Calu3 (cell line): ENCODE data around the gene USP15. TPM values are rescaled to one million over a fixed set of nuclear protein-coding genes. Genes with fewer than 3 reads are reported as not detected.

ENCODE experiments used
- BruUV-seq: library from RNA; stranded (reverse); fragments of 400-500 nt; replicated peaks from 2 replicates; lab custom pipeline; 2021; lab: Mats Ljungman, UMichigan
- CTCF ChIA-PET: fragments of 300-600 bp; sonication (Branson Sonifier 250); formaldehyde crosslinking; loops from one replicate; lab custom pipeline; 2022; ENCODE audit warnings: antibody characterized with exemption; lab: Charles Lee
- DNase-seq: peaks from one replicate; pipeline ENCODE4 v3.0.0; 2022
- H3K27ac Mint-ChIP-seq: one replicate; pipeline ENCODE4 v1.8.0; 2022; ENCODE audit warnings: mixed read lengths; ENCODE audit not compliant: unreplicated experiment
- H3K27me3 Mint-ChIP-seq: one replicate; pipeline ENCODE4 v1.8.0; 2022; ENCODE audit warnings: mixed read lengths; ENCODE audit not compliant: unreplicated experiment
- H3K36me3 Mint-ChIP-seq: one replicate; pipeline ENCODE4 v1.8.0; 2022; ENCODE audit warnings: mild to moderate bottlenecking, moderate library complexity, mixed read lengths; ENCODE audit not compliant: insufficient read depth, unreplicated experiment
- H3K4me1 Mint-ChIP-seq: one replicate; pipeline ENCODE4 v1.8.0; 2022; ENCODE audit warnings: mild to moderate bottlenecking, low read depth, mixed read lengths; ENCODE audit not compliant: unreplicated experiment
- H3K4me3 Mint-ChIP-seq: one replicate; pipeline ENCODE4 v1.8.0; 2022; ENCODE audit warnings: mild to moderate bottlenecking, low read depth, moderate library complexity, mixed read lengths; ENCODE audit not compliant: unreplicated experiment
- H3K9me3 Mint-ChIP-seq: one replicate; pipeline ENCODE4 v1.8.0; 2022; ENCODE audit warnings: low read depth, mixed read lengths; ENCODE audit not compliant: unreplicated experiment
- CTCF ChIP-seq: fragments of 200-600 bp; IDR thresholded peaks from one replicate; pipeline ENCODE4 v1.8.0; 2022; ENCODE audit warnings: antibody characterized with exemption; ENCODE audit not compliant: unreplicated experiment
- intact Hi-C: fragments of 100-400 bp; cut with micrococcal nuclease; formaldehyde crosslinking; loops from one replicate; pipeline ENCODE4 v1.10.0; 2022; ENCODE audit not compliant: unreplicated experiment
- total RNA-seq: library from RNA; stranded (reverse); gene quantifications from 2 replicates; pipeline ENCODE4 v1.2.3, GENCODE V29; 2022

The USP15 gene
- total RNA-seq, 1 experiment from 2014 or later, result 66.1 TPM

DNA sequence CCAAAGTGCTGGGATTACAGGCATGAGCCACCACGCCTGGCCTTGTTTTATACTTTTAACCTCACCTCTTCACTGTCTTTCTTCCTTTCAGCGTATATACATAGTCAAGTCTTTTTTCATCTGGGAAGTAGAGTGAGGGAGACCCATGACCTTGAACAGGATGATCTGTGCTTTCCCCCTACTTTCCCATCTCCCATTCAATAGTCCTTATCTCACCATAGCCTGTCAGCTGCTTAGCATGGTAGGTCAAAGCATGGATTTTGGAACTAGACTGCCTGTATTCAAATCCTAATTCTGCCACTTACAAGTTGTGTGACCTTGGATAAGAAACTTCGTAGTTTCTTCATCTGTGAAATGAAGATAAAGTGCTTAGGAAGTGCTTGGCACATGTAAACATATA, 110.0 kb downstream of the USP15 start:
- no peak for TF ChIP-seq CTCF
- no TSS peak for BruUV-seq
- no peaks in the 10 kb centered on the region for H3K36me3 Mint-ChIP-seq
- CTCF ChIA-PET, result interaction anchor here (0.6 kb wide), 1 partner anchor 20 kb away, joined by 4 read pairs; no protein-coding TSS in a partner anchor
- H3K4me1 Mint-ChIP-seq, result peaks cover 16% of the 10 kb centered on the region
- intact Hi-C loops, result no loop called here
- no peak overlapping the region for H3K4me3 Mint-ChIP-seq
- no peak for DNase-seq
- no peaks in the 10 kb centered on the region for H3K9me3 Mint-ChIP-seq
- no peak overlapping the region for H3K27ac Mint-ChIP-seq
- H3K27me3 Mint-ChIP-seq, result no peaks in the 10 kb centered on the region

- Mint-ChIP-seq H3K27me3 (no peaks in the 10 kb centered on the region), H3K27ac (no peak overlapping the region), H3K4me1 (peaks cover 16% of the 10 kb centered on the region), H3K4me3 (no peak overlapping the region), H3K9me3 (no peaks in the 10 kb centered on the region), H3K36me3 (no peaks in the 10 kb centered on the region)
- intact Hi-C loops, result no loop called here
- CTCF ChIA-PET, result no interaction called here
- no peak for TF ChIP-seq CTCF
- DNase-seq, result no peak
- no TSS peak for BruUV-seq
Measured at GRCh38 chr12:62371661-62372060, 111.5 kb downstream of the USP15 start.

DNA sequence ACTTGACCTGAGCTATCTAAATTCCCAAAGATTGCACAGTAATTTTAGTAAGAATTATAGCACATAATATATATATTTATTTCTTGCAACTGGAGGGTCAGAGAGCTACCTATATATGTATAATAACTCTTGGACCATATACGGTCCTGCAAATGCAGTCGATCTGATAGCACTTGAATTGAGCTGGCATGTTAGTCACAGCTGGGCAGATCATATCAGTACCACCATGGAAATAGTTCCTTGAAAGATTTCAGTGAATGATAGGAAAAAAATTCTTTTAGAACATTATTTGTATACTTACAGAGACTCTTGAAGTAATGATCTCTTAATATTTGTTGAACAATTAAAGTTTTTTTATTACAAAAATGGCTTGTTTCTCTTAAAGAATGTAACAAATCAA, 111.9 kb downstream of the USP15 start:
- intact Hi-C loops, result no loop called here
- no TSS peak for BruUV-seq
- Mint-ChIP-seq H3K27me3 (no peaks in the 10 kb centered on the region), H3K27ac (no peak overlapping the region), H3K4me1 (peaks cover 16% of the 10 kb centered on the region), H3K36me3 (no peaks in the 10 kb centered on the region), H3K4me3 (no peak overlapping the region), H3K9me3 (no peaks in the 10 kb centered on the region)
- CTCF ChIA-PET, result no interaction called here
- no peak for TF ChIP-seq CTCF
- DNase-seq, result no peak

- Mint-ChIP-seq H3K9me3 (no peaks in the 10 kb centered on the region), H3K36me3 (no peaks in the 10 kb centered on the region), H3K27me3 (no peaks in the 10 kb centered on the region), H3K27ac (no peak overlapping the region), H3K4me1 (peaks cover 9% of the 10 kb centered on the region), H3K4me3 (no peak overlapping the region)
- CTCF ChIA-PET, result no interaction called here
- DNase-seq, result no peak
- BruUV-seq, result no TSS peak
- intact Hi-C loops, result no loop called here
- no peak for TF ChIP-seq CTCF
Measured at GRCh38 chr12:62372825-62373224, 112.6 kb downstream of the USP15 start.

DNA sequence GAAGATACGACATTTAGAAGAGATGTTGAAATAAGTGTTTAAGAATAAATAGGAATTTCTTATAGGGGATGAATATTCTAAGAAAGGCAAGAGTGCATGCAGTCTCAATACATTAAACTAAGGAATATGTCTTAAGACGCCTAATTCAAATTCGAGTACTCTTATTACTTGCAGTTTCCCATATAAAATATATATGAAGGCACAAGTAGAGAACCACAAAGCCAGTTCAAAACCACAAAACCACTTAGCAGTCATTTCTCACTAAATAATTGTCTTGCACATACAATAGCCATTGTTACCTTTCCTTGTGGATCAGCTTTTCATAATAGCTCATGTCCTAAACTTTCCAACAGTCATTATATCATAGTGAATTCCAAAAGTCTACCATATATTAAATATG, 115.4 kb downstream of the USP15 start:
- intact Hi-C loops, result no loop called here
- Mint-ChIP-seq H3K27me3 (no peaks in the 10 kb centered on the region), H3K4me1 (no peaks in the 10 kb centered on the region), H3K27ac (no peak overlapping the region), H3K36me3 (no peaks in the 10 kb centered on the region), H3K9me3 (no peaks in the 10 kb centered on the region), H3K4me3 (no peak overlapping the region)
- no TSS peak for BruUV-seq
- DNase-seq, result no peak
- CTCF ChIA-PET, result no interaction called here
- TF ChIP-seq CTCF, result no peak
